Measurements from ENCODE around the gene DIP2B. TPM values are rescaled to one million over a fixed set of nuclear protein-coding genes. Genes with fewer than 3 reads are reported as not detected.

The DIP2B gene
- total RNA-seq, 2 experiments from 2014 or later: 29.5 to 30.0 TPM

DNA sequence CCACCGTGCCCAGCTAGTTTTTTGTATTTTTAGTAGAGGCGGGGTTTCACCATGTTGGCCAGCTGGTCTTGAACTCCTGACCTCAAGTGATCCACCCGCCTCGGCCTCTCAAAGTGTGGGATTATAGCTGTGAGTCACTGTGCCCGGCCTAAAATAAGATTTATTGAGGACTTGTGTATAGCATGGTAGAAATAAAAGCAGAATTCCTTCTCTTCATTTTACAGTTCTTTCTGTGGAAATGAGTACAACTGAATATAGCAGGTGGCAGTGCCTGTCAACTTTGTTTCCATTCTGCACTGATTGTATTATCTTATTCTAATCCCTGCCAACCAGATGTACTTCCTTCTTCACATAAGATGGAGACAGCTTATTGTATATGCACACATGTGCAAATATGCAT, 41.0 kb downstream of the DIP2B start:
- no peak overlapping the region for H3K27ac Mint-ChIP-seq
- Histone ChIP-seq H3K4me1 (ENCODE audit: insufficient read depth, low read length) (no peaks in the 10 kb centered on the region), H3K4me3 (ENCODE audit: low read length) (no peak overlapping the region), H3K9me3 (ENCODE audit: control insufficient read depth in 1 of 2, insufficient read depth in 1 of 2, low read length in 2 of 2) (no peaks in the 10 kb centered on the region), H3K36me3 (ENCODE audit: insufficient read depth, low read length) (no peaks in the 10 kb centered on the region), H3K27ac (ENCODE audit: low read depth in 1 of 2, low read length in 2 of 2) (no peak overlapping the region), H3K27me3 (ENCODE audit: control insufficient read depth in 1 of 2, insufficient read depth in 2 of 2, low read length in 2 of 2) (no peaks in the 10 kb centered on the region)
- ChIA-PET POLR2A (no interaction called here), CTCF (interaction anchor here (1.0 kb wide), 1 partner anchor 8 kb away, joined by 3 read pairs; no protein-coding TSS in a partner anchor)
- TF ChIP-seq, protein P1, sequence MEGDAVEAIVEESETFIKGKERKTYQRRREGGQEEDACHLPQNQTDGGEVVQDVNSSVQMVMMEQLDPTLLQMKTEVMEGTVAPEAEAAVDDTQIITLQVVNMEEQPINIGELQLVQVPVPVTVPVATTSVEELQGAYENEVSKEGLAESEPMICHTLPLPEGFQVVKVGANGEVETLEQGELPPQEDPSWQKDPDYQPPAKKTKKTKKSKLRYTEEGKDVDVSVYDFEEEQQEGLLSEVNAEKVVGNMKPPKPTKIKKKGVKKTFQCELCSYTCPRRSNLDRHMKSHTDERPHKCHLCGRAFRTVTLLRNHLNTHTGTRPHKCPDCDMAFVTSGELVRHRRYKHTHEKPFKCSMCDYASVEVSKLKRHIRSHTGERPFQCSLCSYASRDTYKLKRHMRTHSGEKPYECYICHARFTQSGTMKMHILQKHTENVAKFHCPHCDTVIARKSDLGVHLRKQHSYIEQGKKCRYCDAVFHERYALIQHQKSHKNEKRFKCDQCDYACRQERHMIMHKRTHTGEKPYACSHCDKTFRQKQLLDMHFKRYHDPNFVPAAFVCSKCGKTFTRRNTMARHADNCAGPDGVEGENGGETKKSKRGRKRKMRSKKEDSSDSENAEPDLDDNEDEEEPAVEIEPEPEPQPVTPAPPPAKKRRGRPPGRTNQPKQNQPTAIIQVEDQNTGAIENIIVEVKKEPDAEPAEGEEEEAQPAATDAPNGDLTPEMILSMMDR (IDR thresholded peaks at IDR 0.05): no peak
- H3K9me3 Mint-ChIP-seq: no peaks in the 10 kb centered on the region
- DNase-seq (no peak), ATAC-seq (ENCODE audit: poor library complexity) (no peak)
- H3K4me1 Mint-ChIP-seq (ENCODE audit: low read depth): peaks cover 34% of the 10 kb centered on the region
- H3K27me3 Mint-ChIP-seq: no peaks in the 10 kb centered on the region
- intact Hi-C loops (cut with DNase I, micrococcal nuclease): loop anchor here in 1 of 2 experiments (5.0 kb wide), 1 partner anchor 38 kb away; no protein-coding TSS in a partner anchor
- H3K36me3 Mint-ChIP-seq (ENCODE audit: low read depth): peaks cover 13% of the 10 kb centered on the region
- no peak overlapping the region for H3K4me3 Mint-ChIP-seq

DNA sequence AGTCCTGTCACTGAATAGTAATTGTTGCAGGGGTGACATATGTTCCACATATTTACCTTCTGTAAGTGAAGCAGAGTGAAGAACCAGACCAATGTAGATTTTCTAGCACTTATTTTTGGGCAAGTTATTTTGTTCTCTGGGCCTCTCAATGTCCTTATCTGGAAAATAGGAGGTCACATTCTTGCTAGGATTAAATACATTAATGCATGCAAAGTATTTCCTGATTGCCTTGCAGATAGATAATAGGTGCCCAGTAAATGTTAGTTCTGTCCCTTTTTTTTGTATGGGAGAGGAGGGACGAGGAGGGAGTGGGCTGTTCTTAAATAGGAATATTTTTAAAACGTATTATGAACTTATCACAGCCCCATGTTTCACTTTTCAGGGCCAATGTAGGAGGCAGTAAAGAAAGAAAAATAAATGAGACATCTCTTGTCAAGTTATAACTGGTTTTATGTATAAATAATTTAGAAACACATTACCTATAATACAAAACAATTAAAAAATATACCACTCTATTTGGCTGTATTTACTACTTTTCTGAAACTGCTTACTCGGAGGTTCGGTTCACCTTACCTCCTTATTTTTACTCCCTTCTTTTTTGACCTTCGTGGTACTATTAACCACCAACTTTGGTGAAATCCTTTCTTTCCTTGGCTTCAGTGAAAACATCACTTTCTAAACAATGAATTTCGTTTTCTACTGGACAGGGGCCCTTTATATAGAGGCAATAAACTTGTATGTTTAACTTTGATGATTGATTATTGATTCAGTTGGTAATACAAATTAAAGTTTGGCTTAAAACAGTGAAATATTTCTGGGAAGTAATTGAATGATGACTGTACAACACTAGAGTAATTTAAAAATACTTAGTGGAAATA, 41.9 kb downstream of the DIP2B start:
- Mint-ChIP-seq H3K9me3 (no peaks in the 10 kb centered on the region), H3K27me3 (no peaks in the 10 kb centered on the region), H3K36me3 (ENCODE audit: low read depth) (peaks cover 11% of the 10 kb centered on the region), H3K27ac (no peak overlapping the region), H3K4me3 (no peak overlapping the region), H3K4me1 (ENCODE audit: low read depth) (peaks cover 39% of the 10 kb centered on the region)
- TF ChIP-seq, protein P1 (IDR thresholded peaks at IDR 0.05): no peak
- ATAC-seq (ENCODE audit: poor library complexity) (no peak), DNase-seq (no peak)
- ChIA-PET POLR2A (no interaction called here), CTCF (interaction anchor here (2.1 kb wide), 1 partner anchor 42 kb away, joined by 6 read pairs; the partner anchor contains the start of gene DIP2B)
- Histone ChIP-seq H3K4me1 (ENCODE audit: insufficient read depth, low read length) (no peaks in the 10 kb centered on the region), H3K4me3 (ENCODE audit: low read length) (no peak overlapping the region), H3K27me3 (ENCODE audit: control insufficient read depth in 1 of 2, insufficient read depth in 2 of 2, low read length in 2 of 2) (no peaks in the 10 kb centered on the region), H3K36me3 (ENCODE audit: insufficient read depth, low read length) (no peaks in the 10 kb centered on the region), H3K9me3 (ENCODE audit: control insufficient read depth in 1 of 2, insufficient read depth in 1 of 2, low read length in 2 of 2) (no peaks in the 10 kb centered on the region), H3K27ac (ENCODE audit: low read depth in 1 of 2, low read length in 2 of 2) (no peak overlapping the region)
- intact Hi-C loops (cut with DNase I, micrococcal nuclease): loop anchor here in 1 of 2 experiments (5.0 kb wide), 1 partner anchor 39 kb away; no protein-coding TSS in a partner anchor

DNA sequence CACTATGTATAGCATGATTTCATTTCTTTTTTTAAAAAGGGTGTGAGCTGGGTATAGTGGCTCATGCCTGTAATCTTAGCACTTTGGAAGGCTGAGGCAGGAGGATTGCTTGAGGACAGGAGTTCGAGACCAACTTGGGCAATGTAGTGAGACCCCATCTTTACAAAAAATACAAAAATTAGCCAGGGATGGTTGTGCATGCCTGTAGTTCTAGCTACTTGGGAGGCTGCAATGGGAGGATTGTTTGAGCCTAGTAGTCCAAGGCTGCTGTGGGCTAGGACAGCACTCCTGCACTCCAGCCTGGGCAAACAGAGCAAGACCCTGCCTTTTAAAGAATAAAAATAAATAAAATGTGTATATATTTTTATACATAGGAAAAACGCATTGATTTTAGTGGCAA, 43.0 kb downstream of the DIP2B start:
- Mint-ChIP-seq H3K4me1 (ENCODE audit: low read depth) (peaks cover 36% of the 10 kb centered on the region), H3K36me3 (ENCODE audit: low read depth) (peaks cover 9% of the 10 kb centered on the region), H3K27ac (no peak overlapping the region), H3K4me3 (no peak overlapping the region), H3K27me3 (no peaks in the 10 kb centered on the region), H3K9me3 (no peaks in the 10 kb centered on the region)
- Histone ChIP-seq H3K4me3 (ENCODE audit: low read length) (no peak overlapping the region), H3K27ac (ENCODE audit: low read depth in 1 of 2, low read length in 2 of 2) (no peak overlapping the region), H3K4me1 (ENCODE audit: insufficient read depth, low read length) (no peaks in the 10 kb centered on the region), H3K27me3 (ENCODE audit: control insufficient read depth in 1 of 2, insufficient read depth in 2 of 2, low read length in 2 of 2) (no peaks in the 10 kb centered on the region), H3K9me3 (ENCODE audit: control insufficient read depth in 1 of 2, insufficient read depth in 1 of 2, low read length in 2 of 2) (no peaks in the 10 kb centered on the region), H3K36me3 (ENCODE audit: insufficient read depth, low read length) (no peaks in the 10 kb centered on the region)
- intact Hi-C loops (cut with DNase I, micrococcal nuclease): loop anchor here in 1 of 2 experiments (5.0 kb wide), 1 partner anchor 40 kb away; no protein-coding TSS in a partner anchor
- CTCF ChIA-PET: interaction anchor here (2.1 kb wide), 1 partner anchor 43 kb away, joined by 6 read pairs; the partner anchor contains the start of gene DIP2B
- ATAC-seq (ENCODE audit: poor library complexity) (no peak), DNase-seq (no peak)
- TF ChIP-seq, protein P1 (IDR thresholded peaks at IDR 0.05): no peak
- POLR2A ChIA-PET: no interaction called here

Data from CD4-positive, alpha-beta T cell (primary cell).